ENCODE results near the gene CYS1. TPM values are rescaled to one million over a fixed set of nuclear protein-coding genes. Genes with fewer than 3 reads are reported as not detected.
A peak's percentile ranks its signal among the peaks of the same experiment; 100 is the strongest.

The CYS1 gene
- total RNA-seq, 2 experiments from 2014 or later = 0.68 TPM; not detected in 1

DNA sequence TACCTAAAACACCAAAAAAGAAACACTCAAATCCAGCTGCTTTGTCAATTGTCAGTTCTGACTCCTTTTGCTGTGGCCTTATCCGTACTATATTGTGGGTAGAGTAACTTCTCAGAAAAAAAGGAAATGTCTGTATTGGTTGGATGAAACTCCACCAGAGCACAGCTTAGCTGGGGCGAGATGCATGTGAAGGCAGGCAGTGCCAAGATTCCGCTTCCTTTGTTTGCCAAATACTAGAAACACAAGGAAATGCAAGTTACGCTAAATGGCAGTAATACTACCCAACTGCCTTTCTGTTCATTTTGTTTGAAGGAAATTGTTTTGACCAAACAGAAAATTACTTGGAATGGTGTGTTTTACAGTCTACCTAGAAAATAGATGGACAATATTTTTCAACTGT, 26.9 kb downstream of the CYS1 start:
- Histone ChIP-seq H2AFZ (ENCODE audit: low read length) (no peak overlapping the region), H4K20me1 (ENCODE audit: insufficient read depth, low read length) (no peaks in the 10 kb centered on the region), H3K36me3 (ENCODE audit: insufficient read depth, low read length) (peaks cover 33% of the 10 kb centered on the region; the same call in 1 of the 2 replicates), H3K27ac (ENCODE audit: low read depth, low read length, poor library complexity, severe bottlenecking) (no peak overlapping the region), H3K79me2 (ENCODE audit: insufficient read depth, low read depth, low read length) (no peaks in the 10 kb centered on the region), H3K9me3 (ENCODE audit: low read length) (no peaks in the 10 kb centered on the region), H3K4me3 (ENCODE audit: low read depth, low read length, poor library complexity, severe bottlenecking) (no peak overlapping the region), H3K4me1 (ENCODE audit: insufficient read depth, low read length, poor library complexity, severe bottlenecking) (no peaks in the 10 kb centered on the region), H3K9me2 (ENCODE audit: insufficient read depth, low read length) (no peaks in the 10 kb centered on the region), H3K4me2 (ENCODE audit: low read length) (no peak overlapping the region)
- intact Hi-C loops (cut with micrococcal nuclease; ENCODE audit: unreplicated experiment) = no loop called here
- DNase-seq (ENCODE audit: low spot score) = no peak
- no peak for TF ChIP-seq CTCF (conservative IDR thresholded peaks at IDR 0.05; ENCODE audit: low read length)
- no TSS peak for BruUV-seq (replicated peaks)
- POLR2A ChIA-PET = no interaction called here
- CTCF ChIA-PET (ENCODE audit: unreplicated experiment) = no interaction called here

DNA sequence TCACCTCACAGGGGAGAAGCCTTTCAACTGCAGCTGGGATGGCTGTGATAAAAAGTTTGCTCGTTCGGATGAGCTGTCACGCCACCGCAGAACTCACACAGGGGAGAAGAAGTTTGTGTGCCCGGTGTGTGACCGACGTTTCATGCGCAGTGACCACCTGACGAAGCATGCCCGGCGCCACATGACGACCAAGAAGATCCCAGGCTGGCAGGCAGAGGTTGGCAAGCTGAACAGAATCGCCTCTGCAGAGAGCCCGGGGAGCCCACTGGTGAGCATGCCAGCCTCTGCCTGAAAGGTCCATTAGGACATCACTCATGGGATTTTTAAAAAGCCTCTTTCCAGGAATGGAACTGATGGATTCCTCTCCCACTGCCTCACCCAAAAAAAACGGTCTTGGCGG, 28.0 kb downstream of the CYS1 start:
- Histone ChIP-seq H4K20me1 (ENCODE audit: insufficient read depth, low read length) (no peaks in the 10 kb centered on the region), H3K4me2 (ENCODE audit: low read length) (no peak overlapping the region), H3K79me2 (ENCODE audit: insufficient read depth, low read depth, low read length) (no peaks in the 10 kb centered on the region), H3K9me3 (ENCODE audit: low read length) (no peaks in the 10 kb centered on the region), H3K9me2 (ENCODE audit: insufficient read depth, low read length) (no peaks in the 10 kb centered on the region), H3K4me1 (ENCODE audit: insufficient read depth, low read length, poor library complexity, severe bottlenecking) (no peaks in the 10 kb centered on the region), H3K36me3 (ENCODE audit: insufficient read depth, low read length) (peaks cover 37% of the 10 kb centered on the region; the same call in 1 of the 2 replicates), H3K4me3 (ENCODE audit: low read depth, low read length, poor library complexity, severe bottlenecking) (no peak overlapping the region), H2AFZ (ENCODE audit: low read length) (no peak overlapping the region), H3K27ac (ENCODE audit: low read depth, low read length, poor library complexity, severe bottlenecking) (no peak overlapping the region)
- no TSS peak for BruUV-seq (replicated peaks)
- ChIA-PET CTCF (ENCODE audit: unreplicated experiment) (interaction anchor here (0.5 kb wide), 1 partner anchor 209 kb away, joined by 5 read pairs; the partner anchor contains the start of gene TAF1B), POLR2A (interaction anchor here (0.6 kb wide), 1 partner anchor 359 kb away, joined by 5 read pairs; no protein-coding TSS in a partner anchor)
- intact Hi-C loops (cut with micrococcal nuclease; ENCODE audit: unreplicated experiment) = no loop called here
- no peak for TF ChIP-seq CTCF (conservative IDR thresholded peaks at IDR 0.05; ENCODE audit: low read length)
- no peak for TF ChIP-seq EZH2phosphoT487 (IDR thresholded peaks at IDR 0.05; ENCODE audit: borderline replicate concordance, low read depth, low read length)
- DNase-seq (ENCODE audit: low spot score) = no peak

GRCh38 chr2:10048501-10049171, 31.6 kb downstream of the CYS1 start:
- Histone ChIP-seq H3K79me2 (ENCODE audit: insufficient read depth, low read depth, low read length) (no peaks in the 10 kb centered on the region; the same call in 1 of the 2 replicates), H3K36me3 (ENCODE audit: insufficient read depth, low read length) (peaks cover 31% of the 10 kb centered on the region; the same call in 1 of the 2 replicates), H3K9me2 (ENCODE audit: insufficient read depth, low read length) (no peaks in the 10 kb centered on the region), H3K4me2 (ENCODE audit: low read length) (no peak overlapping the region), H2AFZ (ENCODE audit: low read length) (no peak overlapping the region), H3K4me1 (ENCODE audit: insufficient read depth, low read length, poor library complexity, severe bottlenecking) (peaks cover 8% of the 10 kb centered on the region), H4K20me1 (ENCODE audit: insufficient read depth, low read length) (no peaks in the 10 kb centered on the region), H3K27ac (ENCODE audit: low read depth, low read length, poor library complexity, severe bottlenecking) (no peak overlapping the region), H3K4me3 (ENCODE audit: low read depth, low read length, poor library complexity, severe bottlenecking) (no peak overlapping the region), H3K9me3 (ENCODE audit: low read length) (no peaks in the 10 kb centered on the region)
- no peak for TF ChIP-seq EZH2phosphoT487 (IDR thresholded peaks at IDR 0.05; ENCODE audit: borderline replicate concordance, low read depth, low read length)
- peak; percentile 94 for TF ChIP-seq CTCF (conservative IDR thresholded peaks at IDR 0.05; ENCODE audit: low read length)
- intact Hi-C loops (cut with micrococcal nuclease; ENCODE audit: unreplicated experiment) = loop anchor here (1.0 to 10.0 kb wide), 5 partner anchors 64 to 494 kb away; partner anchors contain the start of genes ADAM17 and ODC1
- ChIA-PET POLR2A (interaction anchor here (0.6 to 0.7 kb wide), 5 partner anchors 41 to 622 kb away, joined by 3 read pairs; no protein-coding TSS in a partner anchor), CTCF (ENCODE audit: unreplicated experiment) (interaction anchor here (1.1 kb wide), 1 partner anchor 64 kb away, joined by 3 read pairs; no protein-coding TSS in a partner anchor)
- BruUV-seq (replicated peaks) = no TSS peak
- DNase-seq (ENCODE audit: low spot score) = peak; percentile 64
